ENCODE data around the gene FKBP6. TPM values are rescaled to one million over a fixed set of nuclear protein-coding genes. Genes with fewer than 3 reads are reported as not detected.
"Not testable (repeated sequence)": the region's sequence is repeated elsewhere in the genome, so short reads cannot be mapped to it uniquely, and the experiment has no call there.

The FKBP6 gene
- total RNA-seq, 1 donor from 2014 or later: not detected

DNA sequence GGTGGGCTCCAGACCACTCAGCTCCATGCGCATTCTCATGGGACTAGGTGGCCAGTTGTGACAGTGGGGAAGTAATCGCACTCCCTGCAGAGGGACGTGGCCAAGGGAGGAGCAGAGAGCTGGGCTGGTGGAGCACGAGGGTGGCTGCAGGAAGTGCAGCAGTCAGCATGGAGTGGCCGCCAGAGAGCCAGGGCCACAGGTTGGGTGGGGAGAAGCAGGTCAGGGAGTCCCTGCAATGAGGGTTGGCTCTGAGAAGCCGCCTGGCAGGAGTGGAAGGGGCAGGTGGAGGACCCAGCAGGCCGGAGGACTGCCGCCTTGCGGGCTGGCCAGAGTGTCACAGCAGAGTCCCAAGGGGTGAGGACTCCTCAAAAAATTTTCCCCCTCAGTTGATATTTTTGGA, 26.2 kb downstream of the FKBP6 start:
- DNase-seq (ENCODE audit: low read depth in 2 of 2): no peak

DNA sequence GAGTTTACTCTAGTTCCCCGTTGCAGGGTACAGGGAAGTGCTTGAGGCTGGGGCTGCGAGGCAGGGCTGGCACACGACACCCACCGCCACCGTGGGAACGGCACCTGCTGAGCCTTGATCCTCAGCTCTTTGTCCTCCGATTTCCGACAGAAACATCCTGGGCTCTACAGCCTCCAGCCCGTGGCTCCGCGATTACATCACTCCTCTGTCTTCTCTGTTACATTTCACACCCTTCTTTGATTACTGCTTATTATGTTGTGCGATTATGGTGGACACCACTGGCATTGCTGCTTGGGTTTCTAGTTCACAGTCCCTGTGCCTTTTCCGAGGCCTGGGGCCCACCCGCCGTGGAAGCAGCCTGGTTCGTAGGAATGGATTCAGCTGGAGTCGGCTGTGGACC, 26.9 kb downstream of the FKBP6 start:
- DNase-seq (ENCODE audit: low read depth in 2 of 2): no peak

DNA sequence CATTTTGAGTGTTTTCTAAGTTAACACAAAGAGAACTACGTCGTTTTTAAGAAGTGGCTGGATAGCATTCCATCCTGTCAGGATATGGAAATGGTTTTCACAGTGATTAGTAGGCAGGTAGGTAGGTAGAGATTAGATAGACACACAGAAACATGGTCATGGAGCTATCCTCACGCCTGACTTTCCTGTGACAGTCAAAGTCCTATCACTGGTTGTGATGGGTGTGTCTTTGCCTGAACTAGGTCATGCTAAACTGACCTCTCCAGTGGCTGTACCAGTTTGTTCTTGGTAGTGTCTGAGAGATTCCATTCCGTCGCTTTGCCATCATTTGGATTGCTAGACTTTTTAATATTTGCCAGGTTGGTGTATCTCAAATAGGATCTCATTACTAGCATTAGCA, 28.2 kb downstream of the FKBP6 start:
- no peak for DNase-seq (ENCODE audit: low read depth in 2 of 2)

DNA sequence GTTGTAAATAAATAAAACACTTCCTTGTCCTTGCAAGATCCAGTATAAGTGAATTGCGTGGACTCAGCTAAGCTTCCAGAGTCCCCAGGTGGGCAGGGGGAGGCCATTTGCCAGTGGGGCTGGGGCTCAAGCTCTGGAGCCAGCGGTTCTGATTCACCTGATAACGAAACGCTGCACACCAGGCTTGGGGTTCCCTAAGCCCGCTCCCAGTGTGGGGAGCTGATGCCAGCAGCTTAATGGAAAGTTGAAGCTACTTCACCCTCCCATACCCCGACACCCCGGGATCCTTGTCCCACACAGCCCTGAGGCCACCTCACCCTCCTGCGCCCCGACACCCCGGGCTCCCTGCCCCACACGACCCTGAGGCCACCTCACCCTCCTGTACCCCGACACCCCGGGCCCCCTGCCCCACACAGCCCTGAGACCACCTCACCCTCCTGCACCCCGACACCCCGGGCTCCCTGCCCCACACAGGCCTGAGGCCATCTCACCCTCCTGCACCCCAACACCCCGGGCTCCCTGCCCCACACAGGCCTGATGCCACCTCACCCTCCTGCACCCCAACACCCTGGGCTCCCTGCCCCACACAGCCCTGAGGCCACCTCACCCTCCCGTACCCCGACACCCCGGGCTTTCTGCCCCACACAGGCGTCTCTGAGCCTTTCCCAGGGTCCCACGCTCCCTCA, 30.8 kb downstream of the FKBP6 start:
- DNase-seq (ENCODE audit: low read depth in 2 of 2): no peak

DNA sequence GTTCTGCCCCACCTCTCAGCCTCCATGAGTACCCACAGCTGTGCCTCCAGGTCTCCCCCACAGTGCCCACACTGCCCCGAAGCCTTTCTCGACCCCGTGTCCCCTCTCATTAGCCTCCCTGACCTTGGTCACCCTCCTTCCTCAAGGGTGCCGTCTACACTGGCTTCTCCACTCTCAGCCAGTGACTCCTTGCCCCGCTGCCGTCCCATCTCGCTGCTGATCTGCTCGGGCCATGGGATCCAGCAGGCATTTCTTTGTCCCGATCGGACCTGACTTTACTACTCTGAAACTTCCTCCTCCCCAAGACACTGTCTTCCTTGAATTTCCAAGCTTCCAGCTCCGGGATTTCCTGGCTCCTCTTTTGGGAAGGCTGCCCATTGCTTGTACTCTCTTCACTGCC, 31.3 kb downstream of the FKBP6 start:
- DNase-seq (ENCODE audit: low read depth in 2 of 2): no peak

DNA sequence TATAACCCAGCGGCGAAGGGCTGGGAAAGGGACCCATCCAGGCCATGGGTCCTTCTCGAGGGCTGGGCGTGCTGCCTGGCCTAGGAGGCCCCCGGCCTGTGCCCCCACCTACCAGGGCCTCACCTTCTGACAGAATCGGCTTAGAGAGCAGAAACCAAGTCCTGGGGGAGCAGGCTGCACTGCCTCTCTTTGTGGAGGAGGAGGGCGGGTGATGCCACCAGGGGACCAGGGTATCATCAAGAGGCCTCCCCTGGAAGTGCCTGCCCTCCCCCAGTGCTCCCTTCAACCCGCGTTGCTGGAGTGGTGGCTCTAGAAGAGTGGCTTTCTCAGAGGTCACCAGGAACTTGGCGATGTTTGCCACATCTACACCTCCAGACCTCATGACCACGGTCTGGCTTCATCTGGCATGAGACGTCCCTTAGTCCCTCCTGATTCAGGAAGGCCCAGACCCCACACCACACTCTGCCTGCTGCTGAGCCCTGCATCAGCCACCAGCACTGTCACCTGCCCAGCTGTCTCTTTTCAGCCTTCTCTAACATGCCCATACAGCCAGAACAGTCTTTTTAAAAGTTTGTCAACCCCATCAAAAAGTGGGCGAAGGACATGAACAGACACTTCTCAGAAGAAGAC, 31.9 kb downstream of the FKBP6 start:
- no peak for DNase-seq (ENCODE audit: low read depth in 2 of 2)

DNA sequence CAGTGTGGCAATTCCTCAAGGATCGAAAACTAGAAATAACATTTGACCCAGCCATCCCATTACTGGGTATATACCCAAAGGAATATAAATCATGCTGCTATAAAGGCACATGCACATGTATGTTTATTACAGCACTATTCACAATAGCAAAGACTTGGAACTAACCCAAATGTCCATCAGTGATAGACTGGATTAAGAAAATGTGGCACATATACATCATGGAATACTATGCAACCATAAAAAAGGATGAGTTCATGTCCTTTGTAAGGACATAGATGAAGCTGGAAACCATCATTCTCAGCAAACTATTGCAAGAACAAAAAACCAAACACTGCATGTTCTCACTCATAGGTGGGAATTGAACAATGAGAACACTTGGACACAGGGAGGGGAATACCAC, 32.6 kb downstream of the FKBP6 start:
- not testable (repeated sequence) for DNase-seq (ENCODE audit: low read depth in 2 of 2)

DNA sequence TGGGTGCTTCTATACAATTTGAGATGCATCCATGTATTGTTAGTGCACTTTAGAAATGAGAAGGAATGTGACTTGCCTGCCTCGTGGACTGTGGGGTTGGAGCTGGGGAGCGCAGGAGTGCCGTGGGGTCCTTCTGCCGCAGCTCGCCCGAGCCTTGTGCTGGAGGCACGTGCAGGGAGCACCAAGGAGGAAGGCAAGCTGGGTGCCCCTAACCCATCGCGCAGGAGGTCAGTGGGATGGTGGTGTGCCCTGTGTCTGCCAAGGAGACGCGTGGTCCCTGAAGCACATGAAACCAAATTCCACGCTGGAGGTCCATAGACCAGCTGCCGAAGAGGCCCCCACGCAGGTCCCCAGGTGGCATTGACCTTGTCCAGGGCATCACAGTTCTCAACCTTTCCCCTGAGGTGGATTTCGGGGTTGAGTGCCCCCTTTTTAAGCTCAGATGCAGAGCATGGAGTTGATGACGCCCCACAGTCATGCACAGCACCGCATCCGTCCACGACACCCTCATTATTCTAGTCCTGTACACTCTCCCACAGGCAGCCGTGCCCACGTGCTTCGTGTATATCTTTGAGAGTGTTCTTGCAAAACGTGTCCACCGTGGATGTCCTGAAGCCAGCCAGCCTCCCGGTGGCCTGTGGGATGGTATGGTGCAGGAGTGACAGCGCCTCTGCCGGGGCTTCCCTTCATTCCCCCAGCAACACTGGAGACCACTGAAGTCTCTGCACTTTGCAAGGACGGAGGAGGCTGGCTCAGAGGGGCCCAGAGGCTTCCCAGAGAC, 35.5 kb downstream of the FKBP6 start:
- no peak for DNase-seq (ENCODE audit: low read depth in 2 of 2)

DNA sequence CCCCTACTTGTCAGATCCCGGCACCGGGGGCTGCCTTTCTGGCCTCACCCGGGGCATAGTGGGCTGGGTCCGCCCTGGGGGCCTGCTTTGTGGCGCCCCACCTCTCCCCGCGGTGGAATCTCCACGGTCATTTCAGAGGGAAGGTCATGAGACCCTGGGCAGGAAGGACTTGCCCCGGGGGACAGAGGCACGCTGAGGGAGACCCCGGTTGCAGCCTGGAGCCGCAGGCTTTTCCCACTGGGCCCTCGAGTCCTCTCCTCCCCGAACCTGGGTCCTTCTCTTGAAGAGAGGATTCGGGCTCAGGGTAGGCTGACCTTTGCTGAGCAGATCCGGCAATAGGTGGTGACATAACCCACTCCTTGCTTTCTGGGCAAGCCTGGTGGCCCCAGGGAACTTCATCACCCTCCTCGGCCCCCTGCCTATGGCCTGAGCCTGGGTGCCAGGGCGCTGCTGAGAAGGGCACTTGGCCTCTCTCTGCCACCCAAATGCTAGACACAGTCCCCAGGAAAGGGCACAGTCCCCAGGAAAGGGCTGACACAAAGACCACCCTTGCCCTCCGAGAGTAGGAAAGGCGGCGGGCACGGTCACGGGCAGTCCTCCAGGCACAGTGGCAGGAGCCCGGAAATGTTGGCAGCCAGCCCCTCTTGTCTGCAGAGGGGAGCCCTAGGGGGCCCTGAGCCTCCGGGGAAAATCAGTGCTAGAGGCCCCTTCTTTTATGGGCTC, 36.2 kb downstream of the FKBP6 start:
- no peak for DNase-seq (ENCODE audit: low read depth in 2 of 2)

DNA sequence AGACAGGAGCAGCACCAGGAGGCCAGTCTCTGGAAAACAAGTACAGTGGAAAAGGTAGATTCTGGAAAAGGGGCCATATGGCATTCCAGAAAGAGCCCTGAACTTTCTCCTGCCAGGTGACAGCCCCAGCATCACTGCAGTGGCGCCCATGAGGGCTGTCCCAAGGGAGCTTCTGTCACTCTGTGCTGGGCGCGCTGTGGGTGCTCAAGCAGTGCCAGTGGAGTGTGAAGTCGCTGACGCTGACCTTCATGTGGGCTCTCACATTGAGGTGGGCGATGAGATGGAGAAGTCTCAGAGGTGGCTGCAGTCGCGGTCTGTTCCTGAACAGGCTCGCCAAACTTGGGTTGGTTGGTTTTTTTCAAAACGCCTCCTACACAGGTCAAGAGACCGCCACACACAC, 38.2 kb downstream of the FKBP6 start:
- no peak for DNase-seq (ENCODE audit: low read depth in 2 of 2)

DNA sequence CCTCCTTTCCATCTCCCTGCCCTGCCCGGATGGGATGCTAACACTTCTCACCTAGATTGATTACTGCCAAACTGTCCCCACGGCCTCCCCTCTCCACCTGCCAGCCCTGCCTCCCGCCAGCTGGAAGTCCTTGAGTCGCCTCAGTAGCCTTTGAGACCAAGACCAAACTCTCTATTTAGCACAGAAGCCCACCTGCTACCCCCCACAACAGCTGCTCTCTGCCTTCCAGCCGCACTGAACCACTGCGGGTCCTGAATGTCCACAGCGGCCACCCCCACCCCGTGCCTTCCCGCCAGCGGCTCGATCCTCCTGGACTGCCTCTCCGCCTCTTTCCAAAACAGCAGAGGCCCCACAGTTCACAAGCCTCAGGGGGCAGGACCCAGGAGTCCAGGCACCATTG, 39.0 kb downstream of the FKBP6 start:
- no peak for DNase-seq (ENCODE audit: low read depth in 2 of 2)

DNA sequence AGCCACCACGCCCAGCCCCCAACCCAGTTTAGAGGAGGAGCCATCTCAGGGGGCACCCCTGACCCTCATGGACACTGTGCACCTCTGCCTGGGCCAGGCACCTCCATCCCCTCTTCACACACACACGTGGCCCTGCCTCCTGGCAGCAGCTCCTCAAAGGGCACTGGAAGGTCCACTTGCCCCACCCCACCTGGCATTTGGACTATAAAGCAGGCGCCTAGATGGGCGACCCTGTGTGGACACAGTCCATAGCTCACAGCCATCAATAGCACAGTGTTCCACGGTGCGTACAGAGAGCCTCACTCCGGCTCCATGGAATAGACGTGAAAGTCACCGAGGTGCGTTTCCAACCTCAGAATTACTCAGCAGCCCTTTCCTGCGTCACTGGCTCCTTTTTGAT, 41.0 kb downstream of the FKBP6 start:
- DNase-seq (ENCODE audit: low read depth in 2 of 2): no peak

DNA sequence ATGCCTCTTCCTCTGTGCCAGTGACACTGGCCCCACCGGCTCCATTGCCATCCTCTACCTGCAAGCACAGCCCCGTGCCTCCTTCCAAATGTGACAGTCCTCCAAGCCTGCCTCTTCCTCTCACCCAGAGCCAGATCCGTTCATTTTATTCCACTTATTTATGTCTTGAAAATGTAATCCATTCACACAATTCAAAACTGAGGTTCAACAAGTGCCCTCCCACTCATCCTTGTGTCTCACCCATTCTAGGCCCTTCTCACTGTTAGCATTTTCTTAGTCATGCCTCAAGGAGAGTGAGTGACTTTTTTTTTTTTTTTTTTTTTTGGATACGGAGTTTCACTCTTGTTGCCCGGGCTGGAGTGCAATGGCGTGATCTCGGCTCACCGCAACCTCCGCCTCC, 41.7 kb downstream of the FKBP6 start:
- DNase-seq (ENCODE audit: low read depth in 2 of 2): no peak

DNA sequence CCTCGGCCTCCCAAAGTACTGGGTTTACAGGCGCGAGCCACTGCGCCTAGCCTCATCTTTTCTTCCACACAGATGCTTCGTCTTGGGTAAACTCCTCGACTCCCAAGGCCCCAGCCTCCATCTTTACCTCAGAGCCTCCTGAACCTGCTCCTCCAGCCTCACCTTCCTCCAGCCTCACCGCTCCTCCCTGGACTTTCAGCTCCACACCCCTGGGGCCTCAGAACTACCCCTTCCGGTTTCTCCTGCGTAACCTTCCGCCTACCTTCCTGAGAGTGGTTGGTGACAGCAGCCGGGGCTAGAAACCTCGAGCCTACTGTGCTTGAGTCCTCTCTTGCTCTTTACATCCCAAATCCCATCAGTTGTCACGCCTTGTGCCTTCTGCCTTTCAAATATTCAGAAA, 45.8 kb downstream of the FKBP6 start:
- DNase-seq (ENCODE audit: low read depth in 2 of 2): no peak

DNA sequence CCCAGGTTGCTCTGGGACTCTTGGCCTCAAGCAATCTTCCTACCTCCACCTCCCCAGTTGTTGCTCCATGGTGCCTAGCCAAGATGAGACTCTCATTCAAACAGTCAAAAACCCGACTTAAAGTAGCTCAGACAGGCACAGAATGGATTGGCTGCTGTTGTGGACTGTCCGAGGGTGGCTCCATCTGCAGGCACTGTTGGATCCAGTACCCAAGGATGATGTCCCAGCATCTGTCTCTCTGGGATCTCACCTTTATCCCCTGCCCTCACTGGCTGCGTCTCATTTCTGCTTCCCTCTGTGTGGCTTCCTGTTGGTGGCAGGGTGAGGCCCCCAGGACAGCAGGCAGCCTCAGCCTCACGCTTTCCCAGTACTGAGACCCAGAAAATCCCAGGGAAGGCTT, 48.3 kb downstream of the FKBP6 start:
- DNase-seq (ENCODE audit: low read depth in 2 of 2): not testable (repeated sequence)

DNA sequence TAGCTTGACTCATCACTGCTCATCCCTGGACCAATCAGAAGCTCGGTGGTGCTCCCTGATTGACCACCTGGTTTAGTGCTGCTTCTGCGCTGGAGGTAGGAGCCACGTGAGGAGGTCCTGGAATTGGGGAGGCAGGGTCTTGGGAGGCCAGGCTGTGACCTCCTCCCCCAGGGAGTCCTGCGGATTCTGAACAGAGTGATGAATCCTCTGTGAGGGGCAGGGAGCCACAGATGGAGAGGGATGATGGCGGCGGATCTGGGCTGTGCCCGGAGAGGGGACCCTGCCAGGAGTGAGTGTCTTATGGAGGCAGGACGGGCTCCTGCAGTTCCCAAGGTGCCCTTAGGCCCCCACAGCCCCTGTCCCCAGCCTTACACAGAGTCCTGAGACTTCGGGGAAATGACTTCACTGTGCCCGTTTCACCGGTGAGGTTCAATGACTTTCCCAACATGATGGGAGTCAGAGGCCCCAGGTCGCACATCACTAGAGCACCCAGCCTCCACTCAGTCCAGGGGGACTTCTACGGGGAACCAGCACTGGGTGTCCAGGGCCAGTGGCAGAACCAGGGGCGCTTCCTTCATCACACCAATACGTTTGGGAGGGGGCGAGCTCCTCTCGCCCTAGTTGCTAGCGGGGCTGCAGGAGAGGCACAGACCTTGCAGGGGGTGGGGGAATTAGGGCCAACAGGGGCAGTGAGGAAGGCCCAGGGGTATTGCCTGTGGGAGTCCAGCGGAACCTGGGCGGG, 48.9 kb downstream of the FKBP6 start:
- no peak for DNase-seq (ENCODE audit: low read depth in 2 of 2)

DNA sequence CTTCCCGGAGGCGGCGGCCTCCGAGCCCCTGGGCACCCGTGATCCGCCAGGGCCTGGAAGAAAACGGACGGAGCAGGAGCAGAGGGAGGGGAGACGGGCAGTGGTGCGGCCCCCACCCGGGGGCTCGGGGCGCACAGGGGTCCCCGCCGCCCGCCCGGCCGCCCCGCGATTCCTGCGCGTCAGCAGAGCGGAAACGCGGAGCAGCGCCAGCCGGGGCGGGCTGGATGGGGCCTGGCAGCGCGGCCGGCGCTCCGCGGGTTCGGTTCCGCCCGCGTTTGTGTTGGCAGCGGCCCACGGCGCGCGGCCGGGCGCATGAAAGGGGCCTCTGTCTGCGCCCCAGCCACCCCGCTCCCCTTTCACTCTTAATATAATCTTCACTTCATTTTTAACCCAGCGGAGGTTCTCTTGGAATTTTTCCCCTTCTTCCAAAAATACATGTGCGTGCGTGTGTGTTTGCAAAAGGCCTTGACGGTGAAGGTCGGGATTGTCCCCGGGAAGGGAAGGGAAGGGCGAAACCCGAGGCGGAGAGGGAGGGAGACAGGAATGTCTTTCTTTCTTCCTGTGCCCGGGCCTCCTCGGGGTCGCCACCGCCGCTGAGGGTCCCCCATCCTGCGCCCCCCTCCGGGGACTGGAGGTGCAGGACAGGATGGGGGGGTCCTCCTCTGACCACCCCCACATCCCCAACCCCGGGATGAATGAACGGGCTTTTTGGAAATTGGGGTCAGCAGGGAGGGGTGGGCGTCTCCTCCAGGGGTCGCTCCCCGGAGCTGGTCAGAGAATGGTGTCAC, 49.6 kb downstream of the FKBP6 start:
- DNase-seq (ENCODE audit: low read depth in 2 of 2): not testable (repeated sequence)

DNA sequence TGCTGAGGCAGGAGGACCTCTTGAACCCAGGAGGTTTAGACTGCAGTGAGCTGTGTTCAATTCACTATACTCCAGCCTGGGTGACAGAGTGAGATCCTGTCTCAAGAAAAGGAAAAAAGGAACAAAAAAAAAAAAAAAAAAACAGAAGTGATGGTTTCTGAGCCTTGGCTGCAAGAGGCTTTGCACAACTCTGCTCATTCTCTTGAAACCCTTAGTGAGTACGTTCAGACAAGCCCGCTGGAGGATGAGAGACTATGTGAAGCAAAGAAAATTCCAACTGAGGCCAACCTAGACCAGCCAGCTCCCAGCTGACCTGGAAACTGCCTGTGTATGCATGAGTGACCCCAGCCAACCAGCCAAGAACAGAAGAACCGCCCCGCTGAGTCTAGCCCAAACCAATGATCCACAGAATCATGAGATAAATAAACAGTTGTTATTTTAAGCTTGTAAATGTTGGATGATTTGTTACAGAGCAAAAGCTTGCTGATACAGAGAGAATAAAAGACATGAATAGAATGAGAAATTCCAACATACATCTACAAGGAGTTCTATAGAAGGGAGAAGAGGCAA, 55.1 kb downstream of the FKBP6 start:
- DNase-seq (ENCODE audit: low read depth in 2 of 2): no peak

DNA sequence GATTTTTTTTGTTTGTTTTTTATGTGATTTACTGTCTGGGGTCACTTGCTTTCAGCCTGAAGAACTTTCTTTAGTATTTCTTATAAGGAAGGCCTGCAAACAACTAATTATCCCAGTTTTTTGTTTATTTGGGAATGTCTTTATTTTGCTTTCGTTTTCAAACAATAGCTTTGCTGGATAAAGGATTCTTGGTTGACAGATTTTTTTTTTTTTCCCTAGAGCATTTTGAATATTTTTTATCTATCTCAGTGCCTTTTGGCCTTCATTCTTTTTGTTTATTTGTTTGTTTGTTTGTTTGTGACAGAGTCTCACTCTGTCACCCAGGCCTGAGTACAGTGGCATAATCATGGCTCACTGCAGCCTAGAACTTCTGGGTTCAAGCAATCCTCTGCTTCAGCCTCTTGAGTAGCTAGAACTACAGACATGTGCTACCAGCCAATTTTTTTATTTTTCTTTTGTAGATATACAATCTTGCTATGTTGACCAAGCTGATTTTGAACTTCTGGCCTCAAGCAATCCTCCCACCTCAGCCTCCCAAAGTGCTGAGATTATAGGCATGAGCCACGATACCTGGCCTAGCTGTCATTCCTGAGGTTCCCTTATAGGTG, 59.4 kb downstream of the FKBP6 start:
- DNase-seq (ENCODE audit: low read depth in 2 of 2): no peak

DNA sequence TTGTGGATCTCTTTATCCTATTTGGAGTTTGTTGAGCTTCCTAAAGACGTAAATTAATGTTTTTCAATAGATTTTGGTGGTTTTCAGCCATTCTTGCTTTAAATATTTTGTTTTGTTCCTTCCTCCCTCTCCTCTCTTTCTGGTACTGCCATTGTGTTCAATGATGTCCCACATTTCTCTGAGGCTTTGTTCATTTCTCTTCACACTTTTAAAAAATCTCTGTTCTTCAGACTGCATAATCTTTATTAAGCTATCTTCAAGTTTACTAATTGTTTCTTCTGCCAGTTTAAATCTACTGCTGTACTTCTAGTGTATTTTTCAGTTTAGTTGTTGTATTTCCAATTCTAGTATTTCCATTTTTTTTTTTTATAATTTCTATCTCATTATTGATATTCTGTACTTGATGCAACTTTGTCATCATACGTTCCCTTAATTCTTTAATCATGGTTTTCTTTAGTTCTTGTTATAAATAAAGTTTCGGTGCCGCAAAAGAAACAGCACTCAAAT, 60.0 kb downstream of the FKBP6 start:
- no peak for DNase-seq (ENCODE audit: low read depth in 2 of 2)

All from dermis microvascular lymphatic vessel endothelial cell (primary cell).